ENCODE results near the gene NXPH1. TPM values are rescaled to one million over a fixed set of nuclear protein-coding genes. Genes with fewer than 3 reads are reported as not detected.

Gene NXPH1
- total RNA-seq, 1 donor from 2014 or later, result 0.29 TPM

- H3K4me1 Mint-ChIP-seq (ENCODE audit: unreplicated experiment), result no peaks in the 10 kb centered on the region
- no peak for DNase-seq (ENCODE audit: extremely low spot score, unreplicated experiment)
- peaks cover 5% of the 10 kb centered on the region for H3K27me3 Mint-ChIP-seq
- H3K9me3 Mint-ChIP-seq, result no peaks in the 10 kb centered on the region
- TF ChIP-seq, protein P1, sequence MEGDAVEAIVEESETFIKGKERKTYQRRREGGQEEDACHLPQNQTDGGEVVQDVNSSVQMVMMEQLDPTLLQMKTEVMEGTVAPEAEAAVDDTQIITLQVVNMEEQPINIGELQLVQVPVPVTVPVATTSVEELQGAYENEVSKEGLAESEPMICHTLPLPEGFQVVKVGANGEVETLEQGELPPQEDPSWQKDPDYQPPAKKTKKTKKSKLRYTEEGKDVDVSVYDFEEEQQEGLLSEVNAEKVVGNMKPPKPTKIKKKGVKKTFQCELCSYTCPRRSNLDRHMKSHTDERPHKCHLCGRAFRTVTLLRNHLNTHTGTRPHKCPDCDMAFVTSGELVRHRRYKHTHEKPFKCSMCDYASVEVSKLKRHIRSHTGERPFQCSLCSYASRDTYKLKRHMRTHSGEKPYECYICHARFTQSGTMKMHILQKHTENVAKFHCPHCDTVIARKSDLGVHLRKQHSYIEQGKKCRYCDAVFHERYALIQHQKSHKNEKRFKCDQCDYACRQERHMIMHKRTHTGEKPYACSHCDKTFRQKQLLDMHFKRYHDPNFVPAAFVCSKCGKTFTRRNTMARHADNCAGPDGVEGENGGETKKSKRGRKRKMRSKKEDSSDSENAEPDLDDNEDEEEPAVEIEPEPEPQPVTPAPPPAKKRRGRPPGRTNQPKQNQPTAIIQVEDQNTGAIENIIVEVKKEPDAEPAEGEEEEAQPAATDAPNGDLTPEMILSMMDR (conservative IDR thresholded peaks at IDR 0.05), result no peak
- H3K27ac Mint-ChIP-seq, result no peak overlapping the region
- no peaks in the 10 kb centered on the region for H3K36me3 Mint-ChIP-seq
- H3K4me3 Mint-ChIP-seq, result no peak overlapping the region
These were observed 149.3 kb downstream of the NXPH1 start for GRCh38 chr7:8582728-8583127.

- no peak for DNase-seq (ENCODE audit: extremely low spot score, unreplicated experiment)
These were observed 152.2 kb downstream of the NXPH1 start for GRCh38 chr7:8585591-8585990.

DNA sequence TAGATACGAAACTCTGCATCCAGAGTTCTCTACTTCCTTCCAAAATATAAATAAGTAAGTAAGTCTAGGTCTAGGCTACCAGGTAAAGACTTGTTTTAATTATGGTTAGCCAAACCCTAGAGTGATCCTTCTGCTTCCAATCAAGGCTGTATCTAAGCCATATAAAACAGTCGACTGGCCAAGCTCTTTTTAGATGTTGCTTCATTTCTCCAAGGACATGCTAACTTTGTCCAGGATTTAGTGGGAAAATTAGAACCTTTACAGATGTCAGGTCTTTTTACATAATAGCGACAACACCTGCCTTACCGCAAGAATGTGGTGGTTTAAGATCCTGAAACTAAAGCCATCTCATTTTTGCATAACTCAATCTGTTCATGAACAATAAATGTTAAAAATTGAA is 156.8 kb downstream of the NXPH1 start:
- no peak overlapping the region for H3K27ac Mint-ChIP-seq
- H3K4me3 Mint-ChIP-seq, result no peak overlapping the region
- no peaks in the 10 kb centered on the region for H3K36me3 Mint-ChIP-seq
- H3K27me3 Mint-ChIP-seq, result no peaks in the 10 kb centered on the region
- no peak for DNase-seq (ENCODE audit: extremely low spot score, unreplicated experiment)
- no peaks in the 10 kb centered on the region for H3K4me1 Mint-ChIP-seq (ENCODE audit: unreplicated experiment)
- no peaks in the 10 kb centered on the region for H3K9me3 Mint-ChIP-seq
- TF ChIP-seq, protein P1 (conservative IDR thresholded peaks at IDR 0.05), result no peak

More at GRCh38 chr7:8585591-8585990, 152.2 kb downstream of the NXPH1 start:
- H3K9me3 Mint-ChIP-seq, result no peaks in the 10 kb centered on the region
- H3K27ac Mint-ChIP-seq, result no peak overlapping the region
- H3K4me1 Mint-ChIP-seq (ENCODE audit: unreplicated experiment), result no peaks in the 10 kb centered on the region
- no peaks in the 10 kb centered on the region for H3K36me3 Mint-ChIP-seq
- H3K4me3 Mint-ChIP-seq, result no peak overlapping the region
- H3K27me3 Mint-ChIP-seq, result peaks cover 5% of the 10 kb centered on the region
- TF ChIP-seq, protein P1 (conservative IDR thresholded peaks at IDR 0.05), result no peak

GRCh38 chr7:8590791-8591190 is 157.4 kb downstream of the NXPH1 start:
- Mint-ChIP-seq H3K4me3 (no peak overlapping the region), H3K27me3 (no peaks in the 10 kb centered on the region), H3K4me1 (ENCODE audit: unreplicated experiment) (no peaks in the 10 kb centered on the region), H3K9me3 (no peaks in the 10 kb centered on the region), H3K27ac (no peak overlapping the region), H3K36me3 (no peaks in the 10 kb centered on the region)
- DNase-seq (ENCODE audit: extremely low spot score, unreplicated experiment), result no peak
- TF ChIP-seq, protein P1 (conservative IDR thresholded peaks at IDR 0.05), result no peak

GRCh38 chr7:8591289-8591688 is 157.9 kb downstream of the NXPH1 start:
- Mint-ChIP-seq H3K4me1 (ENCODE audit: unreplicated experiment) (no peaks in the 10 kb centered on the region), H3K9me3 (no peaks in the 10 kb centered on the region), H3K36me3 (no peaks in the 10 kb centered on the region), H3K27ac (no peak overlapping the region), H3K4me3 (no peak overlapping the region), H3K27me3 (no peaks in the 10 kb centered on the region)
- TF ChIP-seq, protein P1 (conservative IDR thresholded peaks at IDR 0.05), result no peak
- no peak for DNase-seq (ENCODE audit: extremely low spot score, unreplicated experiment)

DNA sequence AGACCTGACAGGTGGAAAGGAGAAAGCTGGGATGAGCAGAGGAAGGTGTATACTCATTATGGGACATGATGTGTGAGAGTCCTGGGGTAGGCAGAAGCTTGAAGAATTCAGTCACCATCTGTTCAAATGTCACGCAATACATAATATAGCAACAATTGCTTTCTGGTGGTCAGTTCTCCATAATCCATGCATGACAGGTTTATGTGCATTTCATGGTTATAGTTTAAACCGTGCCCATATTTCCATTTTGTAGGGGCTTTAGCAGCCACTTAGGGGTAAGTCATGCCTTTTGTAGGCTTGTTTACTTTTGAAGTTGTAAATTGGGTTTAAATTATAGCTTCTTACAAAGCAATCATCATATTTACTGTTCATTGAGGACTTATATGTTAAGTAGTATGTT is 158.8 kb downstream of the NXPH1 start:
- DNase-seq (ENCODE audit: extremely low spot score, unreplicated experiment), result no peak
- TF ChIP-seq, protein P1 (conservative IDR thresholded peaks at IDR 0.05), result no peak
- H3K27ac Mint-ChIP-seq, result no peak overlapping the region
- H3K27me3 Mint-ChIP-seq, result peaks cover 3% of the 10 kb centered on the region
- H3K4me3 Mint-ChIP-seq, result no peak overlapping the region
- H3K36me3 Mint-ChIP-seq, result no peaks in the 10 kb centered on the region
- H3K4me1 Mint-ChIP-seq (ENCODE audit: unreplicated experiment), result no peaks in the 10 kb centered on the region
- no peaks in the 10 kb centered on the region for H3K9me3 Mint-ChIP-seq
